HG03457 (cell line): ENCODE results near the gene LCLAT1.
A peak's percentile ranks its signal among the peaks of the same experiment; 100 is the strongest.

Experiments
- ATAC-seq: cut with Tn5 transposase; IDR thresholded peaks from one replicate; pipeline ENCODE4 v1.9.1; 2021; ENCODE audit warnings: moderate number of reproducible peaks; ENCODE audit not compliant: unreplicated experiment

LCLAT1 gene

GRCh38 chr2:30447149-30448045 is at the start of gene LCLAT1:
Gene LCLAT1, plus strand, starts transcription at chr2:30447246. Its CDS starts 78,345 bp downstream, at chr2:30525591.
- peak; percentile 95 for ATAC-seq

GRCh38 chr2:30398084-30398873 is 48.8 kb upstream of the LCLAT1 start:
- ATAC-seq: no peak

- ATAC-seq: no peak
These were observed 46.7 kb upstream of the LCLAT1 start for GRCh38 chr2:30400151-30400954.

GRCh38 chr2:30402441-30403182 is 44.4 kb upstream of the LCLAT1 start:
- ATAC-seq: no peak

DNA sequence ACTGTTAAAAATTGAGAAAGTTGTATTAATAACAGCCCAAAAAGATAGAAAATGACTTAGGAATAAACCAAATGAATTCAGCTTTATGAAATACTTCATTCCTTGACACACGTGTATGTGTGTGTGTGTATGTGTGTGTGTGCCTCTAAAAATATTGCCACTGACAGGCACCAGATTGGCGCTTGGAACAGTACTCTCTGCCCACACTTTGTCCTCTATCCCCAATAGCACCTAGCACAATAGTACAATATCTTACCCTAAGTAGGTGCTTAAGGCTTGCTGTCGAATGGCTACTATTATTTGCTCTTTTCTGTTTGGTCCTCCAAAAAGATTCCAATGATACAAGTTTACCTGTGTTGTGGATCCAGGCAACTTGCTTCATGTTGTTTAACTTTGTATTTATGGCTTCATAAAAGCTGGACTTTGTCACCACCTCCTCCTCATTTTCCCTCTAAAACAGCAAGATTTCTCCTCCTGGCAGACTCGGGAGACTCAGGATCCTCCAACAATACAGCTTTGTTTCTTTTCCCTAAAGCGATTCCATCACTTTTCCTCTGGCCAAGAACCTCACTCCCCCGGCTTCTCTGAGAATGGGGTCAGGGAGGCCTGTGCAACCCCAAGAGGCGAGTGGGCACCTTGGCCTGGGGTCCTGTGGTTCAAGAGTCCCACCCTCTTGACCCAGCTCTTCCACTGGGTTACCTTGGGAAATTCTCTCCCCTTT is 43.3 kb upstream of the LCLAT1 start:
- no peak for ATAC-seq

DNA sequence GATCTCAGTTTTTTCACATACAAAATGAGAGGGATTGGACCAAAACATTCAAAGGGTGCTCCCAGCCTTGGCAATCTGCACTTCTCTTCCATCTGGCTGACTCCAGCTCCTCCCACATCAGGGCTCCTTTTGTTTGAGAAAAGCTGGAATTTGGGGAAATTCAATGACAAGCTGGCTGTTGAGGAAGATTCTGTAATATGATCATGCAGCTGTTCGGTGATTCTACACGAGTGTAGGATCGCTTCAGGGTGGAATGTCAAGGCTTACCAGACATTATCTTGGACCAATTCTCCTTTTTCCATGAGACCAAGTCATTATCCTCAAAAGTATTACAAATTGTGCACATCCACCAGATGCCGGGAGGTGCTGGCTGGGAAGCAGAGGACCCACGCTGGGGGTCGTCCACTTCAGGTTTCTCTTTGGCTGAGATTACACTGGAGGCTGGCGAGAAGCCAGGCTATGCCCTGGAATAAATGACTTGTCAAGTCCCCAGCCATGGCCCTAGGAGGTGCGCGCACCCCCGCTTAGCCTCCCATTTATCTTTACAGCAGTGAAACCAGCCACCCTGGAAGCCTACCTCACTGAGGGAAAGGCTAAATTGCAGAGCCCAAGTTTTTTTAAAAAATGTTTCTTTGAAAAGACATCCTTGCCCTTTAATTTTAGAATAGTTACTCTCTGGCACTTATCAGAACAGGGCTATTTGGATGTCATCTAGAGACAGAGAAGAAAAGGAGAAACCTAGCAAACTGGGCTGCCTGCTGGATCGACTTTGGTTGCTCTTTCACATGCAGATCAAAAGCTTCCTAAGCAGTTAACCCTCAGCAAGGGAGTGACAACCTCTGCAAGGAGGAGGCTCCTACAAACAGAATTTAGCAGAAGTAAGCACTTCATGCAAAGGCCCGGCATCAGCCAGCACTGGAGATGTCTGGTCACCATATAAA is 42.5 kb upstream of the LCLAT1 start:
- no peak for ATAC-seq

- no peak for ATAC-seq
These were observed 41.8 kb upstream of the LCLAT1 start for GRCh38 chr2:30405260-30405605.

- ATAC-seq: no peak
These were observed 40.2 kb upstream of the LCLAT1 start for GRCh38 chr2:30406853-30407252.

DNA sequence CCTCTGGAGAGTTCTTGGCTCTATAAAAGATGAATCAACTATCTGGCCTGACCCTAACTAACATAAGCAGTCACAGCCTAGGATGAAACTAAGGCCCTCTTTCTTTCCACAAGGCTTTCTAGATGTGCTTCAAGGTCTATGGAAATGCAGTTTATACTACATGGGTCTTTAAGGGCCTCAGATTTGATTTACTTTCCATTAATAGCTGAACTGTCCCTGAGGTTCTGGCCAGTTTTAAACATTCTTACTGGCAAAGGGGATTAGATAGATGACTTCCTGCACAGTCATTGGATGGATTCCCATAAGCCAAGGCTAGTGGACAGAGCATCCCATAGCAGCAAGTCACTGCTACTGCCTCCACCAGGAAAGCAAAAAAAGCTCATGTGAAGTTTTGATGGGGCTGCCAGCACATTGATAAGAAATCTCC is 38.1 kb upstream of the LCLAT1 start:
- ATAC-seq: no peak

- no peak for ATAC-seq
These were observed 36.8 kb upstream of the LCLAT1 start for GRCh38 chr2:30410217-30410616.

GRCh38 chr2:30412047-30412683 is 34.9 kb upstream of the LCLAT1 start:
- no peak for ATAC-seq

- no peak for ATAC-seq
These were observed 34.1 kb upstream of the LCLAT1 start for GRCh38 chr2:30412684-30413570.

DNA sequence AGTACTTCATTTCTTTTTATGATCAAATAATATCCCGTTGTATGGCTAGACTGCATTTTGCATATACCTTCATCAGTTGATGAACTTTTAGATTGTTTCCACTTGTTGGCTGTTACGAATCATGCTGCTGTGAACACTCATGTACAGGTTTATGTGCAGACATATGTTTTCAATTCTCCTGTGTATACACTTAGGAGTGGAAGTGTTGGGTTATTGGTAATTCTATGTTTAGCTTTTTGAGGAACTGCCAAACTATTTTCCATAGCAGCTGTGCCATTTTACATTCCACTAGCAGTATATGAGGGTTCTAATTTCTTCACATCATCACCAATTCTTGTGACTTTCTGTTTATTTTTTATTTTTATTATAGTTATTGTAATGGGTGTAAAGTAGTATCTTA is 32.1 kb upstream of the LCLAT1 start:
- no peak for ATAC-seq

DNA sequence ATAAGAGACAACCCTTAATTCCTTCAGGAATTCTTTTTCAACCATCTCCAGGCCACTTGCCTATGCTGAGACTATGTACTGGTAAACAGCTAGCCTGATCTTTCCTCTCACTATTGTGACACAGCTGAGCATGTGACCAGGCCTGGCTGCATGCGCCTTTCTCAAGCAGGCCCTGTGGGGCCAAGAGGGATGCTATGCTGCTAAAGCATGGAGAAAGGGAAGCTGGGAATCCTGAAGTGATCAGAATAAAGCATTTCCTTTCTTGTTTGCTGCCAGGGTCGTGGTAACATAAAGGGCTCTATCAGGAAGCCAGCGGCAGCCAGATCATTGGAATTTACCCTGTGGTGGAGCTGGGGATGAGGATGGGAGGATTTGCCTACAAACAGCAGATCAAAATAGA is 29.8 kb upstream of the LCLAT1 start:
- ATAC-seq: no peak

DNA sequence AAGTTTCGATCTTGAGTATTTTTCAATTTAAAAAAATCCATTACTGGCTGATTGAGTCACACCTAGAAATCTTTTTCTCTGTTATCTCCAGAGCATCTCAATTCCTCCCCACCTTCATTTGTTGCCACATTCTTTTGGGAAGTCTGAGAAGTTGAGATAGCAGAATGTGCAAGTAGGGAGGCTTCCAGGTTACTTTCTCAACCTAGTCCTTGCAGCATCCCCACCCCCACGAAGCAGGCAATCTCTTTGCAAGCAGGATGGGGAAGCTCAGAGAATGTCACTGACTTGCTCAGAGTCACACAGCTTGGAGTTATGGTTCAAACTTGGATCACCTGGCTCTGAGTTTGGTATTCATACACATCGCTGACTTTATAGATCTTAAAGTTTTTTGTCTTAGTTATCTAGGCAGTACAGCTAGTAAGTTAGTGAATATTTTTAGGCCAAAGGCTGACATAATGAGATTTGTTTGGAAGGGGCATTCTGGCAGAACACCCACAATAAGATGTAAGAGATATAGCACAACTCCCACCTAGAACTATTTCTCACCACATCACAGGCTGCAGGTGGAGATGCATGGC is 25.9 kb upstream of the LCLAT1 start:
- ATAC-seq: no peak

DNA sequence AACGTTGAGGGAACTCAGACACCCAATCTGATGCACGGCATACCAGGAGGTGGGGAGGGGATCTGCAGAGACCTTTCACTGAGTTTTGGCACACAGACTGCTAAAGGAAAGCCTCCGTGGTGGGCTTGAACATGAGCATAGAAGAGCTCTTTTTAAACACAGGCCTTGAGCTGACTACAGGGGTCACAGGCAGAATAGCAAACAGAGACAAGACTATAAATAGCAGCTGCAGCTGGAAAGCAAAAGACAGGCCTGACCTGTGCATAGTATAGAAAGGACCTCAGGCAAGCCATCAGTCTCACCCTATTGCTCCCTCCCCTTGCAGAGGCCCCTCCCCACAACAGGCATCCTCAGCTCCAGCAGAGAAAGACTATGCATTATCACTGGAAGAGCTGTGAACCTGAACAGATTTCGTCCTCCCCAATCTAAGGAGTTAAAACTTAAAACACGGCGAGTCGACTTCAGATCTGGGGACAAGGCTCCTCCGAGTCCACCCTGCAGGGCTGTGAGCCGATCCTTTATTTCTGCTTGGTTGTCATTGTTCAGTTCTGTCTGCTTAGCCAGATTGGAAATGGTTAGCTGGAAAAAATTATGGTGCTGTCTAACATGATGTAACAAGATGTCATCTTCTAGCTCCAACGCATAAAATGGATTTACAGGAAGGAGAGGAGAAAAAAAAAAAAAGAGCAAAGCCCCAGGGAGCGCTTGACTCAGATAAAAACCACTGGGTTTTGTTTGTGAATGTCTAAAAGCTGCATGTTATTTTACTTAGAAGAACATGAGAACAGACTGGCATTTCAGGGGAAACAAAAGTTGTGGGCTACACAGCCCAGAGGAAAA is 25.2 kb upstream of the LCLAT1 start:
- ATAC-seq: no peak
